ENCODE data around the gene GAS7. TPM values are rescaled to one million over a fixed set of nuclear protein-coding genes. Genes with fewer than 3 reads are reported as not detected.

The GAS7 gene
- total and polyA plus RNA-seq, 2 of the 13 experiments (the other 11 are each of a cell fraction or from before 2014, with no cell fraction given) = 1.0 to 5.2 TPM

DNA sequence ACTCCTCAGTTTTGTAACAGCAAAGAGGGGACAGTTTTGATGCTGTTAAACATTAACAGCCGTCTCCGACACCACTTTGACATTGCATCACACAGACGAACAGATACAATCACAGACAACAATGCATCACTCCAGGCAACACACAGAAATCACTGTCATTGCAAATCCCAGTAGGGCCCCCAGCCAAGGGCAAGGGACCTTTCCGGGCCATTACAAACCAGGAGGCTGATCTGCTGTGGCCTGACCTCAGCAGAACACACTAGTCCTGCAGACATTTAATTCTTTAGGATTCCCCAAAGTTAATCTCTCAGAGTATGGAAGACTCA is 157.2 kb downstream of the GAS7 start (continued):
- TF ChIP-seq, protein P1, sequence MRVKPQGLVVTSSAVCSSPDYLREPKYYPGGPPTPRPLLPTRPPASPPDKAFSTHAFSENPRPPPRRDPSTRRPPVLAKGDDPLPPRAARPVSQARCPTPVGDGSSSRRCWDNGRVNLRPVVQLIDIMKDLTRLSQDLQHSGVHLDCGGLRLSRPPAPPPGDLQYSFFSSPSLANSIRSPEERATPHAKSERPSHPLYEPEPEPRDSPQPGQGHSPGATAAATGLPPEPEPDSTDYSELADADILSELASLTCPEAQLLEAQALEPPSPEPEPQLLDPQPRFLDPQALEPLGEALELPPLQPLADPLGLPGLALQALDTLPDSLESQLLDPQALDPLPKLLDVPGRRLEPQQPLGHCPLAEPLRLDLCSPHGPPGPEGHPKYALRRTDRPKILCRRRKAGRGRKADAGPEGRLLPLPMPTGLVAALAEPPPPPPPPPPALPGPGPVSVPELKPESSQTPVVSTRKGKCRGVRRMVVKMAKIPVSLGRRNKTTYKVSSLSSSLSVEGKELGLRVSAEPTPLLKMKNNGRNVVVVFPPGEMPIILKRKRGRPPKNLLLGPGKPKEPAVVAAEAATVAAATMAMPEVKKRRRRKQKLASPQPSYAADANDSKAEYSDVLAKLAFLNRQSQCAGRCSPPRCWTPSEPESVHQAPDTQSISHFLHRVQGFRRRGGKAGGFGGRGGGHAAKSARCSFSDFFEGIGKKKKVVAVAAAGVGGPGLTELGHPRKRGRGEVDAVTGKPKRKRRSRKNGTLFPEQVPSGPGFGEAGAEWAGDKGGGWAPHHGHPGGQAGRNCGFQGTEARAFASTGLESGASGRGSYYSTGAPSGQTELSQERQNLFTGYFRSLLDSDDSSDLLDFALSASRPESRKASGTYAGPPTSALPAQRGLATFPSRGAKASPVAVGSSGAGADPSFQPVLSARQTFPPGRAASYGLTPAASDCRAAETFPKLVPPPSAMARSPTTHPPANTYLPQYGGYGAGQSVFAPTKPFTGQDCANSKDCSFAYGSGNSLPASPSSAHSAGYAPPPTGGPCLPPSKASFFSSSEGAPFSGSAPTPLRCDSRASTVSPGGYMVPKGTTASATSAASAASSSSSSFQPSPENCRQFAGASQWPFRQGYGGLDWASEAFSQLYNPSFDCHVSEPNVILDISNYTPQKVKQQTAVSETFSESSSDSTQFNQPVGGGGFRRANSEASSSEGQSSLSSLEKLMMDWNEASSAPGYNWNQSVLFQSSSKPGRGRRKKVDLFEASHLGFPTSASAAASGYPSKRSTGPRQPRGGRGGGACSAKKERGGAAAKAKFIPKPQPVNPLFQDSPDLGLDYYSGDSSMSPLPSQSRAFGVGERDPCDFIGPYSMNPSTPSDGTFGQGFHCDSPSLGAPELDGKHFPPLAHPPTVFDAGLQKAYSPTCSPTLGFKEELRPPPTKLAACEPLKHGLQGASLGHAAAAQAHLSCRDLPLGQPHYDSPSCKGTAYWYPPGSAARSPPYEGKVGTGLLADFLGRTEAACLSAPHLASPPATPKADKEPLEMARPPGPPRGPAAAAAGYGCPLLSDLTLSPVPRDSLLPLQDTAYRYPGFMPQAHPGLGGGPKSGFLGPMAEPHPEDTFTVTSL (CRISPR knock-in tag; IDR thresholded peaks at IDR 0.05; ENCODE audit: borderline replicate concordance) = no peak
- 0 out of 2 replicates have a peak, but pooled peaks have one; percentile 26 for TF ChIP-seq THAP11 (CRISPR knock-in tag; IDR thresholded peaks at IDR 0.05)
- no peak for TF ChIP-seq RORA (CRISPR knock-in tag; IDR thresholded peaks at IDR 0.05)
- peak; percentile 49; the same call in 1 of the 2 replicates for TF ChIP-seq PHF21A (CRISPR knock-in tag; IDR thresholded peaks at IDR 0.05)
- TF ChIP-seq ZMYM2 (CRISPR knock-in tag; IDR thresholded peaks at IDR 0.05) = no peak
- TF ChIP-seq CEBPB (IDR thresholded peaks at IDR 0.05; ENCODE audit: borderline replicate concordance, low read depth, low read length) = peak; percentile 94
- TF ChIP-seq, protein P2, sequence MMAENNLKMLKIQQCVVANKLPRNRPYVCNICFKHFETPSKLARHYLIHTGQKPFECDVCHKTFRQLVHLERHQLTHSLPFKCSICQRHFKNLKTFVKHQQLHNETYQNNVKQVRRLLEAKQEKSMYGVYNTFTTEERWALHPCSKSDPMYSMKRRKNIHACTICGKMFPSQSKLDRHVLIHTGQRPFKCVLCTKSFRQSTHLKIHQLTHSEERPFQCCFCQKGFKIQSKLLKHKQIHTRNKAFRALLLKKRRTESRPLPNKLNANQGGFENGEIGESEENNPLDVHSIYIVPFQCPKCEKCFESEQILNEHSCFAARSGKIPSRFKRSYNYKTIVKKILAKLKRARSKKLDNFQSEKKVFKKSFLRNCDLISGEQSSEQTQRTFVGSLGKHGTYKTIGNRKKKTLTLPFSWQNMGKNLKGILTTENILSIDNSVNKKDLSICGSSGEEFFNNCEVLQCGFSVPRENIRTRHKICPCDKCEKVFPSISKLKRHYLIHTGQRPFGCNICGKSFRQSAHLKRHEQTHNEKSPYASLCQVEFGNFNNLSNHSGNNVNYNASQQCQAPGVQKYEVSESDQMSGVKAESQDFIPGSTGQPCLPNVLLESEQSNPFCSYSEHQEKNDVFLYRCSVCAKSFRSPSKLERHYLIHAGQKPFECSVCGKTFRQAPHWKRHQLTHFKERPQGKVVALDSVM (CRISPR knock-in tag; IDR thresholded peaks at IDR 0.05) = no peak
- TF ChIP-seq, protein P3, sequence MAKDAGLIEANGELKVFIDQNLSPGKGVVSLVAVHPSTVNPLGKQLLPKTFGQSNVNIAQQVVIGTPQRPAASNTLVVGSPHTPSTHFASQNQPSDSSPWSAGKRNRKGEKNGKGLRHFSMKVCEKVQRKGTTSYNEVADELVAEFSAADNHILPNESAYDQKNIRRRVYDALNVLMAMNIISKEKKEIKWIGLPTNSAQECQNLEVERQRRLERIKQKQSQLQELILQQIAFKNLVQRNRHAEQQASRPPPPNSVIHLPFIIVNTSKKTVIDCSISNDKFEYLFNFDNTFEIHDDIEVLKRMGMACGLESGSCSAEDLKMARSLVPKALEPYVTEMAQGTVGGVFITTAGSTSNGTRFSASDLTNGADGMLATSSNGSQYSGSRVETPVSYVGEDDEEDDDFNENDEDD (CRISPR knock-in tag; IDR thresholded peaks at IDR 0.05; ENCODE audit: borderline replicate concordance) = no peak
- TF ChIP-seq, protein P4, sequence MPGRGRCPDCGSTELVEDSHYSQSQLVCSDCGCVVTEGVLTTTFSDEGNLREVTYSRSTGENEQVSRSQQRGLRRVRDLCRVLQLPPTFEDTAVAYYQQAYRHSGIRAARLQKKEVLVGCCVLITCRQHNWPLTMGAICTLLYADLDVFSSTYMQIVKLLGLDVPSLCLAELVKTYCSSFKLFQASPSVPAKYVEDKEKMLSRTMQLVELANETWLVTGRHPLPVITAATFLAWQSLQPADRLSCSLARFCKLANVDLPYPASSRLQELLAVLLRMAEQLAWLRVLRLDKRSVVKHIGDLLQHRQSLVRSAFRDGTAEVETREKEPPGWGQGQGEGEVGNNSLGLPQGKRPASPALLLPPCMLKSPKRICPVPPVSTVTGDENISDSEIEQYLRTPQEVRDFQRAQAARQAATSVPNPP (CRISPR knock-in tag; IDR thresholded peaks at IDR 0.05) = no peak
- TF ChIP-seq POLR2A (IDR thresholded peaks at IDR 0.05; ENCODE audit: insufficient read depth in 1 of 2, low read depth in 2 of 2, low read length in 2 of 2) = no peak
- TF ChIP-seq FOXA3 (CRISPR knock-in tag; IDR thresholded peaks at IDR 0.05) = peak; percentile 32; the same call in 1 of the 2 replicates
- peak; percentile 39; the same call in 1 of the 2 replicates for TF ChIP-seq BCL6 (CRISPR knock-in tag; IDR thresholded peaks at IDR 0.05)
- TF ChIP-seq, protein P5, sequence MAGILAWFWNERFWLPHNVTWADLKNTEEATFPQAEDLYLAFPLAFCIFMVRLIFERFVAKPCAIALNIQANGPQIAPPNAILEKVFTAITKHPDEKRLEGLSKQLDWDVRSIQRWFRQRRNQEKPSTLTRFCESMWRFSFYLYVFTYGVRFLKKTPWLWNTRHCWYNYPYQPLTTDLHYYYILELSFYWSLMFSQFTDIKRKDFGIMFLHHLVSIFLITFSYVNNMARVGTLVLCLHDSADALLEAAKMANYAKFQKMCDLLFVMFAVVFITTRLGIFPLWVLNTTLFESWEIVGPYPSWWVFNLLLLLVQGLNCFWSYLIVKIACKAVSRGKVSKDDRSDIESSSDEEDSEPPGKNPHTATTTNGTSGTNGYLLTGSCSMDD (CRISPR knock-in tag; IDR thresholded peaks at IDR 0.05) = no peak
- TF ChIP-seq IRF2 (CRISPR knock-in tag; IDR thresholded peaks at IDR 0.05) = peak; percentile 35; the same call in 1 of the 2 replicates
- TF ChIP-seq KLF16 (CRISPR knock-in tag; IDR thresholded peaks at IDR 0.05) = 0 out of 4 replicates have a peak, but pooled peaks of 1 of the 2 experiments have one; percentile 30
- TF ChIP-seq, protein P6, sequence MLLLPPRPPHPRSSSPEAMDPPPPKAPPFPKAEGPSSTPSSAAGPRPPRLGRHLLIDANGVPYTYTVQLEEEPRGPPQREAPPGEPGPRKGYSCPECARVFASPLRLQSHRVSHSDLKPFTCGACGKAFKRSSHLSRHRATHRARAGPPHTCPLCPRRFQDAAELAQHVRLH (CRISPR knock-in tag; IDR thresholded peaks at IDR 0.05; ENCODE audit: borderline replicate concordance, low read depth) = no peak
- no peak for TF ChIP-seq NFE2L2 (IDR thresholded peaks at IDR 0.05; ENCODE audit: low read length)
